Transverse colon (tissue), 3 donors: ENCODE results near the gene SCAI.

Source experiments
- EP300 ChIP-seq: sonication (generic); formaldehyde crosslinking; IDR thresholded peaks from one replicate; pipeline ENCODE4 v1.6.1; 2017; ENCODE audit warnings: antibody characterized with exemption, low read depth
- TF ChIP-seq, protein P1 (sequence below), 5 experiments: fragments of 200-600 bp in 3 of 5; fragments of 450-650 bp in 2 of 5; sonication (generic) in 3 of 5; IDR thresholded peaks; 1 replicate in 2 of 5; 2 replicates in 3 of 5; pipeline ENCODE4 v1.5.1; 2016 to 2017; ENCODE audit warnings: antibody characterized with exemption in 5 of 5, inconsistent platforms in 3 of 5, mild to moderate bottlenecking in 2 of 5, moderate library complexity in 1 of 5

GRCh38 chr9:124906966-124907365, 236.4 kb downstream of the SCAI start:
- TF ChIP-seq, protein P1, sequence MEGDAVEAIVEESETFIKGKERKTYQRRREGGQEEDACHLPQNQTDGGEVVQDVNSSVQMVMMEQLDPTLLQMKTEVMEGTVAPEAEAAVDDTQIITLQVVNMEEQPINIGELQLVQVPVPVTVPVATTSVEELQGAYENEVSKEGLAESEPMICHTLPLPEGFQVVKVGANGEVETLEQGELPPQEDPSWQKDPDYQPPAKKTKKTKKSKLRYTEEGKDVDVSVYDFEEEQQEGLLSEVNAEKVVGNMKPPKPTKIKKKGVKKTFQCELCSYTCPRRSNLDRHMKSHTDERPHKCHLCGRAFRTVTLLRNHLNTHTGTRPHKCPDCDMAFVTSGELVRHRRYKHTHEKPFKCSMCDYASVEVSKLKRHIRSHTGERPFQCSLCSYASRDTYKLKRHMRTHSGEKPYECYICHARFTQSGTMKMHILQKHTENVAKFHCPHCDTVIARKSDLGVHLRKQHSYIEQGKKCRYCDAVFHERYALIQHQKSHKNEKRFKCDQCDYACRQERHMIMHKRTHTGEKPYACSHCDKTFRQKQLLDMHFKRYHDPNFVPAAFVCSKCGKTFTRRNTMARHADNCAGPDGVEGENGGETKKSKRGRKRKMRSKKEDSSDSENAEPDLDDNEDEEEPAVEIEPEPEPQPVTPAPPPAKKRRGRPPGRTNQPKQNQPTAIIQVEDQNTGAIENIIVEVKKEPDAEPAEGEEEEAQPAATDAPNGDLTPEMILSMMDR (IDR thresholded peaks at IDR 0.05): no peak
- no peak for TF ChIP-seq EP300
